Smooth muscle cell of the brain vasculature (primary cell): Measurements from ENCODE around the gene MDK.

ENCODE experiments used
- DNase-seq: peaks from one replicate; pipeline ENCODE4 v3.0.0-alpha.2; 2012; ENCODE audit warnings: low read depth, low spot score

MDK gene

GRCh38 chr11:46347637-46348311, 33.7 kb upstream of the MDK start:
- no peak for DNase-seq

GRCh38 chr11:46348566-46349401, 32.7 kb upstream of the MDK start:
- DNase-seq: no peak

GRCh38 chr11:46350695-46351094, 30.8 kb upstream of the MDK start:
- DNase-seq: no peak

DNA sequence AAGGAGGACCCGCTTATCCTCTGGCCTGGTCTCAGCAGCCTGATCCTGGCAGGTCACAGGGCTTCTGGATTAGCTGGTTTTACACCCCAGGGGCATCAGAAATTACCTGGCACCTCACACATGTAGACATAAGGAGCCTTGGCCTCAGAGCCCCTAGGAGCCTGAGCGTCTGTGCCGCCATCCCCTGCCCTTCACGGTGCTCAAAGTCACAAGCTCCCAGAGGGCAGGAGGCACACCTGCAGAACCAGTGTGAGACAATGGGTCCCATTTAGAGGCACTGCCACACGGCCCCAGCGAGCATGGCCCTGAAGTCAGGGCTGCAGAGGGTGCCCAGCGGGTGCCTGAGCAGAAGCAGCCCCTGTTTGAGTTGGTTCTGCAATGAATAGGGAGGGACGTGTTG, 30.3 kb upstream of the MDK start:
- no peak for DNase-seq

GRCh38 chr11:46351606-46352005, 29.9 kb upstream of the MDK start:
- no peak for DNase-seq

GRCh38 chr11:46352063-46352841, 29.2 kb upstream of the MDK start:
- no peak for DNase-seq

GRCh38 chr11:46353698-46354097, 27.8 kb upstream of the MDK start:
- DNase-seq: no peak

GRCh38 chr11:46356924-46357482, 24.5 kb upstream of the MDK start:
- DNase-seq: no peak

- DNase-seq: no peak
Measured at GRCh38 chr11:46357483-46357936, 24.0 kb upstream of the MDK start.

DNA sequence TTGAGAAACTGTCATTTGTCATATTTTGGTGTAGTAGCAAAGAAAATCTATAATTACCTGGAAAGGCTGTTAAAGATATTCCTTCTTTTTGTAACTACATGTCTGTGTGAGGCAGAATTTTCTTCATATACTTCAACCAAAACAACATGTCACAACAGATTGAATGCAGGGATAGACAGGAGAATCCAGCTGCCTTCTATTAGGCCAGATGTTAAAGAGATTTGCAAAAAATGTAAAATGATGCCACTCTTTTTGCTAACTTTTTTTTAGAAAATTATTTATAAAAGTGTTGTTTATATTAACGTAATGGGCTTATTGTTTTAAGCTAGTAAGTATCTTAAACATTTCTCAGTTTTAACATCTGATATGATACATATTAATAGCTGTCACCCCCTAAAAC, 21.5 kb upstream of the MDK start:
- no peak for DNase-seq

GRCh38 chr11:46360878-46361277, 20.6 kb upstream of the MDK start:
- DNase-seq: no peak

- DNase-seq: no peak
Measured at GRCh38 chr11:46361283-46362155, 19.9 kb upstream of the MDK start.

GRCh38 chr11:46362156-46363030, 19.1 kb upstream of the MDK start:
- no peak for DNase-seq

DNA sequence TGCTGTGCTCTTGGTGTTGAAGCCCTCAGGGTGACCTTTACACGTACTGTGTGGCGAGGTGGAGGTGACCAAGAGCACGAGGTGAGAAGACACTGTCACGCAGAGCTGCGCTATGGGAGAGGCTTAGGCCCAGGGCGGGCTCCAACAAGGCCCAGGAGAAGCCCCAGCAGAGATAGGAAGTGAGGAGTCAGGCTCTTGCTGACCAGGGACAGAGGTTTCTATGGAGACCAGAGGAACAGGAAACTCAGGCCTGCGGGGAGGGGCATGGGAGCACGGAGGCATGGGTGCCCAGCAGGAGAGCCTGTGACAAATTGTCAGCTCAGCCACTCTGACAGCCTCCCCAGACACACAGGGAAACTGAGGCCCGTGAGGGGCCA, 18.4 kb upstream of the MDK start:
- DNase-seq: no peak

DNA sequence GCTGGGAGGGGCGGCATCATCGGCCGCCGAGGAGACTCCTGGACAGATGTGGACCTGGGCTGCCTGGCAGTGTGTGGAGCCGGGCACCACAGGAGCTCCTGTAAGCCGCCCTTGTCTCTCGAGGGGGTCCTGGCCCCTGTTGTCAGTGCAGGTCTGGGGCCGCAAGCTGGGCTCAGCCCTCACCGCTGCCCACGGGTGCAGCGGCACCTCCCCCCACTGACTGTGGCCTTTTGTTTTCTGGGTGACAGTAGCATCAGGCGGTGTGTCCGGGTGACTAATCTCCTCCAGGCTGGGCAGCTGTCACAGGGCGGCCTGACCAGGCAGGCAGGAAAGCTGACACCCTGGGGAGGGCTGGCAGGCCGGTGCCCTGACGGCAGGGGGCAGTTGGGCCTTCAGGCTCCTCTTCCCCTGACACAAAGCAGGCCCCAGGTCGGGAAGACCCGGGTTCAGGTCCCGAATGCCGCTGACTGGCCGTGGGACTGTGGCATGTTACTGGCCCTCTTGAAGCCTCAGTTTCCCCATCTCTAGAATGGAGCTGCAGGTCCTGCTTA, 17.9 kb upstream of the MDK start:
- no peak for DNase-seq

DNA sequence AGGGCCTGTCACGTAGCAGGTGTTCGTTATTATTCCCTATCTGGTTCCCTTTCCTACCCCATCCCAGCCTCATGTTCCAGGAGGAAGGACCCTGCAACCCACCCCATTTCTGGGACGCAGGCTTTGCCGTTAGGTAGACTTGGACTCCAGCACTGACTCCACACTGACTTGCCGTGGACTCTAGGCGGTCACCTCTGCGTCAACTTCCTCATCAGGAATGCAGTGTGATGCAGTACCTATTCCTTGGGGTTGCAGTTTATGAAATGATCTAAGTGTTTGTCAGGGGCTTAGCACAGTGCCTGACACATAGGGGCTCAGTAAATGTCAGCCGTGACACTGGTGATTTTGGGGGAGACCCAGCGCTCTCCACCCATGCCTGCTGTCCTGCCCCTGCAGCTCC, 17.4 kb upstream of the MDK start:
- no peak for DNase-seq

DNA sequence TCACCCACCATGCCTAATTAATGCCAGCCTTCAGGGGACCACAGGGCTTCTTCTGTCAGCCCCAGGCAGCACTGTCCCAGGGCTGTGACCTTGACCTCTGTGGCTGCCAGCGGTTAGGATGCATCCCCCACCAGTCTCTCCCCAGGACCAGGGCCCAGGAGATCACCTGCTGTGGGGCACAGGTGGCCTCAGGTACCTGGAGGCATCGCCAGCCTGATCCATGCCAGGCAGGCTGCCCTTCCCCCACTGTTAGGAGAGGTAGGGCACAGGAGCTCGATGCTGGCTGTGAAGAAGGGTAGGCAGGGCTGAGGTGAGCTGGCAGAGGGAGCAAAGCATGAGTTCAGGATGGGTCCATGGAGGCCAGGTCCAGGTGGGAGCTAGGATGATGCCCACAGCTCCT, 16.7 kb upstream of the MDK start:
- no peak for DNase-seq

DNA sequence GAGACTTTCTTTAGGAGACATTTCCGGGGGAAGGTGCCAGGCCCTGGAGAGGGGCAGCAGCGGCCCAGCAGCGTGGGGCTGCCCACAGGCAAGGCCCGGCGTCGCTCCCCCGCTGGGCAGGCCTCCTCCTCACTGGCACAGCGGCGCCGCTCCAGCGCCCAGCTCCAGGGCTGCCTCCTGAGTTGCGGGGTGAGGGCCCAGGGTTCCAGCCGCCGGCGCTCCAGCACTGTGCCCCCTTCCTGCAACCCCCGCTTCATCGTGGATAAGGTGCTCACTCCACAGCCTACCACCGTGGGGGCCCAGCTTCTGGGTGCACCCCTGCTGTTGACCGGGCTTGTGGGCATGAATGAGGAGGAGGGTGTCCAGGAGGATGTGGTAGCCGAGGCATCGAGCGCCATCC, 15.2 kb upstream of the MDK start:
- DNase-seq: no peak

GRCh38 chr11:46366661-46367161, 14.8 kb upstream of the MDK start:
- no peak for DNase-seq
